GM12801 (cell line): ENCODE measurements around the gene CREB5.

Experiments
- TF ChIP-seq, protein P1 (sequence below): IDR thresholded peaks from one replicate; pipeline ENCODE4 v1.5.1; 2011; ENCODE audit warnings: control low read depth; ENCODE audit not compliant: insufficient read length; ENCODE audit errors: extremely low read depth

The CREB5 gene

DNA sequence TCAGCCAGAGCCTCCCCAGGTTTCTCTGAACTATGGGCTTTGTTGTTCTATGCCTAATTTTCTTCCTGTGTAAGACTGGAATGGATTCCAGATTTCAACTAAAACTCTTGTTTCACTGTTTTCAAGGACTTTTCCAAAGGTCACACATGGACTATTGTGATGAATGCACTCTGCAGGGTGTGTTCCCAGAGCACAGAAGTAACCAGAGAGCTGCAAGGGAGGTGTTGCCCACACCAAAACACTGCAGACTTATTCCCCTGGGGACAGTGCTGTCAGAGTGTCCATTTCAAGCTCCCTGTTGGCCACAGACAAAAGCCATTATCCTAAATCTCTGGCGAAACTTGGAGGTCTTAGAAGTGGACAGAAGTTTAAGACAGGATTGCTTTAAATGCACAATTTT lies 314.2 kb downstream of the CREB5 start:
- TF ChIP-seq, protein P1, sequence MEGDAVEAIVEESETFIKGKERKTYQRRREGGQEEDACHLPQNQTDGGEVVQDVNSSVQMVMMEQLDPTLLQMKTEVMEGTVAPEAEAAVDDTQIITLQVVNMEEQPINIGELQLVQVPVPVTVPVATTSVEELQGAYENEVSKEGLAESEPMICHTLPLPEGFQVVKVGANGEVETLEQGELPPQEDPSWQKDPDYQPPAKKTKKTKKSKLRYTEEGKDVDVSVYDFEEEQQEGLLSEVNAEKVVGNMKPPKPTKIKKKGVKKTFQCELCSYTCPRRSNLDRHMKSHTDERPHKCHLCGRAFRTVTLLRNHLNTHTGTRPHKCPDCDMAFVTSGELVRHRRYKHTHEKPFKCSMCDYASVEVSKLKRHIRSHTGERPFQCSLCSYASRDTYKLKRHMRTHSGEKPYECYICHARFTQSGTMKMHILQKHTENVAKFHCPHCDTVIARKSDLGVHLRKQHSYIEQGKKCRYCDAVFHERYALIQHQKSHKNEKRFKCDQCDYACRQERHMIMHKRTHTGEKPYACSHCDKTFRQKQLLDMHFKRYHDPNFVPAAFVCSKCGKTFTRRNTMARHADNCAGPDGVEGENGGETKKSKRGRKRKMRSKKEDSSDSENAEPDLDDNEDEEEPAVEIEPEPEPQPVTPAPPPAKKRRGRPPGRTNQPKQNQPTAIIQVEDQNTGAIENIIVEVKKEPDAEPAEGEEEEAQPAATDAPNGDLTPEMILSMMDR = no peak

DNA sequence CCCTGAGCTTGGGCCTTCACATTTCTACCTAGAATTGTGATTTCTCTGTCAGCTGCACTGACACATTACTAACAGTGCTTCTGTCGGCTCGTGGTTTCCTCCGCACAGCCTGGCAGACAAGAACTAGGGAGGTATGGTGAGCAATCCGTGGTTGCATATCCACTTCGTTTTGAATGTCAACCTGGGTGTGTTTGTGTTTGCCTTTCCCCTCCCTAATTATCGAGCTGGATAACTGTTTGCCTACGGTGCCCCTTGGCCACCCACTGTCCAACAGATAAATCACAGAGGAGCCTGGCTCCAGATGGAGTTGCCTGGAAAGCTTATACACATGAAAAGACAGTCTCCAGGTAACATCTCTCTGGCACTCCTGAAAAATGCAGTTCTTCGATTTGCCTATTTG lies 317.0 kb downstream of the CREB5 start:
- TF ChIP-seq, protein P1 = no peak

GRCh38 chr7:28729727-28730126 lies 317.4 kb downstream of the CREB5 start:
- TF ChIP-seq, protein P1 = no peak

DNA sequence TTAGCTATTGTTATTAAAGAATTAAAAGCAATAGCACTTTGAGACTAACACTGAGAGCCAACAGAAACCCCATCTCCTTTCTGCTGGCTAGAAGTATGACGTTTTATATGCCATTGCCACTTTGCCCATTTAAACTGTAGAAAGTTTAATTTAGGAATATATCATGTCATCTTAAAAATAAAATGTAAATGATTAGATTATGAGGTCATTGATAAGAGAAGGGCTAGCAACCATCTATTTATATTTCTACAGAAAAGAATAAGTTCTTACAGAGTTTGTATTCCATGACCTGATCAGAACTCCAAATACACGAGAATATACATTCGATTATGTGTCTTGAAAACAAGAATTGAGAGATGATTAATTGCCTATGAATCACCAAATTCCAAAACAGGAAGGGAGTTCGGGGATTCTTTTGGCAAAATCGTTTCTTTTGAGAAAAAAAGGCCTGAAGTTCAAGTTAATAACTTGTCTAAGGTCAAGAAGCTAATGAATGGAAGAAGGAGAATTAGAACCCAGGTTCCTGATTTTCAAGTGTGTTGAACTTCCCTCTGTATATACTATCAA lies 318.9 kb downstream of the CREB5 start:
- TF ChIP-seq, protein P1 = no peak

GRCh38 chr7:28732071-28732869 lies 320.0 kb downstream of the CREB5 start:
- TF ChIP-seq, protein P1 = no peak

- TF ChIP-seq, protein P1 = no peak
Observed at GRCh38 chr7:28733035-28733434, 320.7 kb downstream of the CREB5 start.

DNA sequence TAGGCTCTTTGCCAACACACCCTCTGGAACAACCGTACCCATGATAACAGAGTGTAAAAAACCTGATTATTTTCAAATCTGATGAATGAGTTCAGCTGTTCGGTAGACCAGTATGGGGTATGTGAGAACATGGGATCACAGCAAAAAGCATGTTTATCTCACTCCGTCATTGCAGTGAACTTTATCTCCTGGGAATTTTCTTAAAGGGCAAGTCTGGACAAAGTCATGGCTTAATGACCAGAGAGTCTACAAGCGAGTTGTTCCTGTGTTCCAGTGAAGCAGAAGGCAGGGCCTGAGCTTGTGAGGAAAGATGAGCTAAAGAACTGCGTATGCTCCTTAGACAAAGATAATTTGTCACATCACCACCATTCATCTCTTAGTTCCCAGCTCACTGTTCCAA lies 326.1 kb downstream of the CREB5 start:
- TF ChIP-seq, protein P1 = no peak
